Heart left ventricle (tissue), 16 donors: ENCODE data around the gene SPCS3. TPM values are rescaled to one million over a fixed set of nuclear protein-coding genes. Genes with fewer than 3 reads are reported as not detected.

ENCODE experiments used
- ATAC-seq, 4 donors: fragments of 200-7000 bp; cut with Tn5 transposase; one replicate each; pipeline ENCODE4 v1.9.1; 2020 to 2022; ENCODE audit warnings: moderate library complexity in 4 of 4, mild to moderate bottlenecking in 3 of 4, moderate number of reproducible peaks in 1 of 4
- DNase-seq, 5 donors: peaks; one replicate each; pipeline ENCODE4 v3.0.0-alpha.2; 2020
- H3K27ac ChIP-seq, 12 donors: fragments of 200-600 bp; sonication (generic) in 4 of 12; one replicate each; pipeline versions ENCODE4 v1.5.0 to v1.8.0; 2016 to 2022; ENCODE audit warnings: mild to moderate bottlenecking in 2 of 12
- H3K27me3 ChIP-seq, 9 donors: fragments of 200-600 bp; sonication (generic) in 2 of 9; one replicate each; pipeline versions ENCODE4 v1.5.1 to v1.8.0; 2016 to 2022; ENCODE audit warnings: mild to moderate bottlenecking in 3 of 9
- H3K36me3 ChIP-seq, 9 donors: fragments of 200-600 bp; sonication (generic) in 2 of 9; one replicate each; pipeline versions ENCODE4 v1.5.0 to v1.8.0; 2018 to 2022; ENCODE audit warnings: mild to moderate bottlenecking in 2 of 9
- H3K4me1 ChIP-seq, 12 donors: fragments of 200-600 bp; sonication (generic) in 4 of 12; one replicate each; pipeline versions ENCODE4 v1.5.0 to v1.8.0; 2016 to 2022; ENCODE audit warnings: mild to moderate bottlenecking in 3 of 12
- H3K4me3 ChIP-seq, 12 donors: fragments of 200-600 bp; sonication (generic) in 4 of 12; one replicate each; pipeline versions ENCODE4 v1.5.0 to v1.8.0; 2017 to 2022; ENCODE audit warnings: mild to moderate bottlenecking in 9 of 12, moderate library complexity in 4 of 12
- H3K9me3 ChIP-seq, 12 donors: fragments of 200-600 bp; sonication (generic) in 4 of 12; one replicate each; pipeline versions ENCODE4 v1.5.0 to v1.8.0; 2016 to 2022; ENCODE audit warnings: mild to moderate bottlenecking in 1 of 12
- CTCF ChIP-seq, 12 donors: fragments of 200-600 bp; sonication (generic) in 4 of 12; IDR thresholded peaks; one replicate each; pipeline versions ENCODE4 v1.5.0 to v1.8.0; 2018 to 2022; ENCODE audit warnings: antibody characterized with exemption in 12 of 12, mild to moderate bottlenecking in 5 of 12
- POLR2A ChIP-seq, 2 donors: fragments of 450-650 bp; IDR thresholded peaks; one replicate each; pipeline ENCODE4 v1.6.1; 2017; ENCODE audit warnings: antibody characterized with exemption in 2 of 2, mild to moderate bottlenecking in 2 of 2, moderate library complexity in 2 of 2
- WGBS, 4 donors: extraction: QIAGEN DNeasy Blood & Tissue Kit in 2 of 4; methylation state at CpG; one replicate each; pipeline versions ENCODE4 v1.1.5 to v1.1.7; 2013 to 2018; 5-methylcytosine and 5-hydroxymethylcytosine counted together
- intact Hi-C, 10 donors: fragments of 100-400 bp; cut with DNase I; formaldehyde crosslinking; loops; one replicate each; pipeline versions ENCODE4 v1.11.1 to v1.14.2; 2022
- polyA plus RNA-seq, 2 donors: library from polyadenylated mRNA; stranded (reverse); fragments of 200-250 nt; gene quantifications; one replicate each; pipeline ENCODE4 v1.2.3, GENCODE V29; 2013
- total RNA-seq, 9 donors: library from RNA; depleted of rRNA in 2 of 9; stranded (reverse); fragments of >200 nt in 2 of 9; fragmentation: NEBNext Ultra II Directional in 3 of 9; extraction: Animal tissue kit (Norgen Biotek cat#: 25700) in 3 of 9; gene quantifications; one replicate each; pipeline versions ENCODE4 v1.1.0 to v1.2.4, GENCODE V29; 2016 to 2023
- donor health status: ischemic (EF 13 %, LVEDD 7.1; RV severe dilation, severe dysfunction).
- donor health status: healthy with polysubstance abuse.
- donor health status: DM: no; HTN: yes; CAD: no.
- donor health status: DM: no; HTN: no; CAD: no.
- donor health status: ischemic (EF 25% LVEDD 6.9; RV normal size, moderate dysfunction).
- donor health status: ischemic (EF 25% LVEDD 5.7; RV mildly dilated, moderate dysfunction).
- donor health status: healthy.
- donor health status: DM: yes; HTN: yes; CAD: no.
- donor health status: ischemic (EF 35%, LVEDD 5.7; RV mildly dilated, moderate dysfunction).
- donor health status: nonischemic (EF 11% LVEDD 7.7; RV severe dilation, severe dysfunction).
- donor health status: DM: yes; HTN: yes; CAD: no.
- donor health status: PGD.
- donor health status: ischemic (EF 29% LVEDD 5.4; RV normal size, mild dysfunction).
- donor health status: nonischemic (EF 23%, LVEDD 6.1; RV moderate dilation, normal function).

Gene SPCS3
- total and polyA plus RNA-seq, 11 donors = 24.3 to 200 (median 81.6) TPM

GRCh38 chr4:176359590-176359989 is 39.8 kb downstream of the SPCS3 start:
- WGBS, 4 donors = 76 to 81% (median 79%) methylated on average over 2 of the region's 2 CpGs
- ATAC-seq (no peak), DNase-seq (no peak)
- Histone ChIP-seq H3K36me3 (no peaks in the 10 kb centered on the region), H3K4me3 (no peak overlapping the region), H3K27ac (no peak overlapping the region), H3K4me1 (no peaks in the 10 kb centered on the region), H3K27me3 (no peaks in the 10 kb centered on the region), H3K9me3 (peaks cover 0 to 3% (median 0%) of the 10 kb centered on the region in 12 donors)
- TF ChIP-seq CTCF (IDR thresholded peaks at IDR 0.05) (no peak), POLR2A (IDR thresholded peaks at IDR 0.05) (no peak)
- intact Hi-C loops = no loop called here

- Histone ChIP-seq H3K36me3 (no peaks in the 10 kb centered on the region), H3K4me3 (no peak overlapping the region), H3K4me1 (no peaks in the 10 kb centered on the region), H3K9me3 (peaks cover 0 to 3% (median 0%) of the 10 kb centered on the region in 12 donors), H3K27me3 (no peaks in the 10 kb centered on the region), H3K27ac (no peak overlapping the region)
- no peak for DNase-seq
- no peak for TF ChIP-seq POLR2A (IDR thresholded peaks at IDR 0.05)
- ATAC-seq = no peak
- intact Hi-C loops = no loop called here
Measured at GRCh38 chr4:176360446-176360845, 40.7 kb downstream of the SPCS3 start.

- Histone ChIP-seq H3K27me3 (no peaks in the 10 kb centered on the region), H3K4me1 (no peaks in the 10 kb centered on the region), H3K4me3 (no peak overlapping the region), H3K27ac (no peak overlapping the region), H3K36me3 (no peaks in the 10 kb centered on the region), H3K9me3 (peaks cover 0 to 18% (median 5%) of the 10 kb centered on the region in 12 donors)
- no peak for TF ChIP-seq CTCF (IDR thresholded peaks at IDR 0.05)
- TF ChIP-seq POLR2A (IDR thresholded peaks at IDR 0.05) = no peak
- ATAC-seq (no peak), DNase-seq (no peak)
- intact Hi-C loops = no loop called here
- 82 to 89% (median 85%) methylated on average over 1 of the region's 1 CpG for WGBS, 4 donors
Measured at GRCh38 chr4:176363072-176363471, 43.3 kb downstream of the SPCS3 start.

GRCh38 chr4:176367771-176368465 is 48.2 kb downstream of the SPCS3 start:
- WGBS, 4 donors = 70 to 88% (median 80%) methylated on average over 8 of the region's 8 CpGs
- no peaks in the 10 kb centered on the region for H3K36me3 ChIP-seq
- H3K4me3 ChIP-seq = no peak overlapping the region
- DNase-seq (no peak), ATAC-seq (no peak)
- TF ChIP-seq CTCF (IDR thresholded peaks at IDR 0.05) (no peak), POLR2A (IDR thresholded peaks at IDR 0.05) (no peak)
- H3K27ac ChIP-seq = no peak overlapping the region
- no peaks in the 10 kb centered on the region for H3K27me3 ChIP-seq
- intact Hi-C loops = no loop called here
- H3K4me1 ChIP-seq = no peaks in the 10 kb centered on the region
- H3K9me3 ChIP-seq = peaks cover 0 to 18% (median 5%) of the 10 kb centered on the region in 12 donors
